Neural progenitor cell (in vitro differentiated cells): ENCODE results near the gene PTPRU.

Experiments
- EZH2 ChIP-seq: fragments of 200-600 bp; sonication (generic); IDR thresholded peaks from 2 replicates; pipeline ENCODE4 v1.6.1; 2017; ENCODE audit warnings: antibody characterized with exemption, mild to moderate bottlenecking, moderate library complexity
- EZH2phosphoT487 ChIP-seq: fragments of 200-600 bp; sonication (generic); IDR thresholded peaks from 2 replicates; pipeline ENCODE4 v1.6.1; 2017; ENCODE audit warnings: antibody characterized with exemption

DNA sequence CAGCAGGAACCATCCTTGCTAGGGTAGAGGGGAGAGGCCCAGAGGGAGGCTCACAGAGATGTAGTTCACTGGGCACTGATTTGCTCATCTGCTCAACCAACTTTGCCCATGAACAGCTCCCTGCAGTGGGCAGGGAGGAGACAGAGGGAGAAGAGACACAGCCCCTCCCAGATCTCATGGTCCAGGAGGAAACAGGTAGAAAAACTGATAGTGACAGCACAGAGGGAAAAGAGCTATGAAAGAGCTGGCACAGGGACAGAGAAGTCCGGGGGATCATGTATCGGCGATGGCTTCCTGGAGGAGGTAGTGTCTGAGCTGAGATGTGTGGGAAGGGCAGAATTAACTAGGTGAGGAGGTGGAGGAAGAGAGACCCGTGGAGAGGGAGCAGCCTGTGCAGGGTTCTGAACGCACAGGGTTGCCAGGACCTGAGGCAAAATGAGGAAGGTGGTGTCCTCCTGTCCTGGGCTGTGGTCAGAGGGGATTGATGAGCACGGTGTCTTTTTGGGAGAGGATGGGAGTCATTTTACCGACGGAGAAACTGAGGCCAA is 85.9 kb downstream of the PTPRU start:
- TF ChIP-seq EZH2 = no peak
- no peak for TF ChIP-seq EZH2phosphoT487
